NCI-H446 treated with DMSO at 0.1 percent for 48 hours (cell line): ENCODE measurements around the gene MTTP.
A peak's percentile ranks its signal among the peaks of the same experiment; 100 is the strongest.

ENCODE experiments used
- DNase-seq: peaks from one replicate; lab custom pipeline; 2025; lab: John Stamatoyannopoulos, UW

The MTTP gene

GRCh38 chr4:99593781-99594641 is 19.4 kb downstream of the MTTP start:
- DNase-seq = no peak

- DNase-seq = no peak
Observed at GRCh38 chr4:99594818-99595217, 20.2 kb downstream of the MTTP start.

GRCh38 chr4:99606716-99607115 is 32.1 kb downstream of the MTTP start:
- DNase-seq = no peak

- DNase-seq = no peak
Observed at GRCh38 chr4:99608417-99608816, 33.8 kb downstream of the MTTP start.

GRCh38 chr4:99610605-99611175 is 36.1 kb downstream of the MTTP start:
- peak; percentile 29 for DNase-seq

- DNase-seq = no peak
Observed at GRCh38 chr4:99612281-99612680, 37.7 kb downstream of the MTTP start.

GRCh38 chr4:99612704-99613103 is 38.1 kb downstream of the MTTP start:
- no peak for DNase-seq

- no peak for DNase-seq
Observed at GRCh38 chr4:99614491-99614890, 39.9 kb downstream of the MTTP start.

GRCh38 chr4:99615170-99615820 is 40.7 kb downstream of the MTTP start:
- peak; percentile 75 for DNase-seq

GRCh38 chr4:99617374-99617773 is 42.8 kb downstream of the MTTP start:
- peak; percentile 21 for DNase-seq

GRCh38 chr4:99622341-99622740 is 47.7 kb downstream of the MTTP start:
- DNase-seq = no peak

- DNase-seq = no peak
Observed at GRCh38 chr4:99624141-99624719, 49.6 kb downstream of the MTTP start.

- no peak for DNase-seq
Observed at GRCh38 chr4:99625369-99625768, 50.7 kb downstream of the MTTP start.

GRCh38 chr4:99628040-99628439 is 53.4 kb downstream of the MTTP start:
- DNase-seq = no peak

GRCh38 chr4:99629962-99630554 is 55.4 kb downstream of the MTTP start:
- DNase-seq = no peak

GRCh38 chr4:99630857-99631360 is 56.3 kb downstream of the MTTP start:
- DNase-seq = no peak

- no peak for DNase-seq
Observed at GRCh38 chr4:99633772-99634171, 59.1 kb downstream of the MTTP start.

- DNase-seq = no peak
Observed at GRCh38 chr4:99634742-99635360, 60.2 kb downstream of the MTTP start.

GRCh38 chr4:99635601-99636000 is 61.0 kb downstream of the MTTP start:
- no peak for DNase-seq

- no peak for DNase-seq
Observed at GRCh38 chr4:99636422-99636821, 61.8 kb downstream of the MTTP start.

GRCh38 chr4:99637174-99637573 is 62.5 kb downstream of the MTTP start:
- no peak for DNase-seq

GRCh38 chr4:99640676-99641075 is 66.1 kb downstream of the MTTP start:
- DNase-seq = no peak
